Fibroblast of lung (primary cell): Measurements from ENCODE around the gene TESK1. TPM values are rescaled to one million over a fixed set of nuclear protein-coding genes. Genes with fewer than 3 reads are reported as not detected.

Experiments
- DNase-seq, 2 donors: peaks; one replicate each; pipeline versions ENCODE4 v3.0.0 to v3.0.0-alpha.2; 2010; ENCODE audit warnings: low read depth in 2 of 2
- H2AFZ ChIP-seq: 2 replicates; pipeline ENCODE4 v1.5.1; 2012; ENCODE audit warnings: low read length, control low read depth, inconsistent platforms
- H3K27ac ChIP-seq: 2 replicates; pipeline ENCODE4 v1.5.1; 2011; ENCODE audit warnings: low read length, control low read depth; ENCODE audit not compliant: insufficient read depth
- H3K27me3 ChIP-seq: 2 replicates; pipeline ENCODE4 v1.5.1; 2011; ENCODE audit warnings: mild to moderate bottlenecking, low read length; ENCODE audit not compliant: control insufficient read depth, insufficient read depth
- H3K36me3 ChIP-seq: 2 replicates; pipeline ENCODE4 v1.5.1; 2011; ENCODE audit warnings: low read length; ENCODE audit not compliant: control insufficient read depth, insufficient read depth
- H3K4me1 ChIP-seq: 2 replicates; pipeline ENCODE4 v1.5.1; 2011; ENCODE audit warnings: low read length; ENCODE audit not compliant: control insufficient read depth, insufficient read depth; ENCODE audit errors: extremely low read depth
- H3K4me2 ChIP-seq: 2 replicates; pipeline ENCODE4 v1.5.1; 2011; ENCODE audit warnings: low read length, control low read depth; ENCODE audit not compliant: insufficient read depth; ENCODE audit errors: extremely low read depth
- H3K4me3 ChIP-seq, 4 experiments: fragments of 200-600 bp in 1 of 4; sonication (generic) in 1 of 4; replicated peaks in 1 of 4; 2 replicates each; pipeline ENCODE4 v1.5.1; 2011 to 2016; ENCODE audit warnings: low read length in 4 of 4, low read depth in 3 of 4, mild to moderate bottlenecking in 3 of 4, control low read depth in 2 of 4, inconsistent platforms in 1 of 4, mixed read lengths in 1 of 4; ENCODE audit not compliant: insufficient read depth in 1 of 4; ENCODE audit errors: control extremely low read depth in 1 of 4
- H3K79me2 ChIP-seq: 2 replicates; pipeline ENCODE4 v1.5.1; 2012; ENCODE audit warnings: mild to moderate bottlenecking, low read length, inconsistent platforms; ENCODE audit not compliant: control insufficient read depth, insufficient read depth
- H3K9ac ChIP-seq: 2 replicates; pipeline ENCODE4 v1.5.1; 2011; ENCODE audit warnings: mild to moderate bottlenecking, low read length, control low read depth; ENCODE audit not compliant: insufficient read depth
- H3K9me3 ChIP-seq: 2 replicates; pipeline ENCODE4 v1.5.1; 2012; ENCODE audit warnings: low read depth, low read length; ENCODE audit not compliant: control insufficient read depth, insufficient read depth
- H4K20me1 ChIP-seq: 2 replicates; pipeline ENCODE4 v1.5.1; 2011; ENCODE audit warnings: low read length; ENCODE audit not compliant: control insufficient read depth, insufficient read depth; ENCODE audit errors: extremely low read depth
- EZH2 ChIP-seq: IDR thresholded peaks from 2 replicates; pipeline ENCODE4 v1.5.1; 2012; ENCODE audit warnings: low read length, control low read depth, mild to moderate bottlenecking; ENCODE audit errors: missing control alignments
- polyA plus RNA-seq, 2 donors: library from polyadenylated mRNA; depleted of rRNA in 1 of 2; stranded (reverse) in 1 of 2; unstranded in 1 of 2; fragments of >200 nt; gene quantifications; 2 replicates each; pipeline ENCODE4 v1.2.1, GENCODE V29; 2011 to 2012; ENCODE audit warnings: missing spikeins in 1 of 2
- total RNA-seq: library from RNA; depleted of rRNA; stranded (reverse); fragments of >200 nt; gene quantifications from 2 replicates; pipeline ENCODE4 v1.2.1, GENCODE V29; 2014
- TF ChIP-seq, protein P1 (sequence below), 2 donors: IDR thresholded peaks in 1 of 2; conservative IDR thresholded peaks in 1 of 2; 1 replicate in 1 of 2; 2 replicates in 1 of 2; pipeline ENCODE4 v1.5.1; 2011 to 2012; ENCODE audit warnings: low read length in 2 of 2, control low read depth in 1 of 2, inconsistent platforms in 1 of 2, low read depth in 1 of 2, mild to moderate bottlenecking in 1 of 2

TESK1 gene
- total and polyA plus RNA-seq, 2 donors (not counting 1 experiment from before 2014, with no cell fraction given), result 9.4 to 12.0 TPM

DNA sequence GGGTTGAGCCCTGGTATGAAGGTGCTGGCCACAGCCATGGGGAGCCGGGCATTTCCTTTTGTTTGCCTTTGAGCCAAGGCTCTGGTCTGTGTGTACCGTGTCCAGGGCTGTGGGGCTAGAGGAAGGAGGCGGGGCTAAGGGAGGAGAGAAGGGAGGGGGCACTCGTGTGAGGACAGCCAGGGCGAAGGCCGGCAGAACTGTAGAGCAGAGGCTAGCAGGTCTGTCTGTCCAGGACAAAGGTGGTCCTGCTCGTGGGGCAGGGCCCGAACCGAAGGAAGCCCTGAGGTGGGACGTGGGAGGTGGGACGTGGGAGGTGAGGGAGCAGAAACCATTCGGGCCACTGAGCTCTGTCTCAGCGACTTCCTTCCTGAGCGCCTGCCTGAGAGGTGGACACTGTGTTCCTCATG lies 41.3 kb upstream of the TESK1 start:
- H3K27ac ChIP-seq, result no peak overlapping the region
- no peaks in the 10 kb centered on the region for H3K9me3 ChIP-seq
- no peaks in the 10 kb centered on the region for H3K79me2 ChIP-seq
- H3K4me2 ChIP-seq, result no peak overlapping the region
- H3K27me3 ChIP-seq, result no peaks in the 10 kb centered on the region
- H3K9ac ChIP-seq, result no peak overlapping the region
- H3K36me3 ChIP-seq, result peaks cover 12% of the 10 kb centered on the region
- H4K20me1 ChIP-seq, result no peaks in the 10 kb centered on the region
- no peak overlapping the region for H2AFZ ChIP-seq
- TF ChIP-seq, protein P1, sequence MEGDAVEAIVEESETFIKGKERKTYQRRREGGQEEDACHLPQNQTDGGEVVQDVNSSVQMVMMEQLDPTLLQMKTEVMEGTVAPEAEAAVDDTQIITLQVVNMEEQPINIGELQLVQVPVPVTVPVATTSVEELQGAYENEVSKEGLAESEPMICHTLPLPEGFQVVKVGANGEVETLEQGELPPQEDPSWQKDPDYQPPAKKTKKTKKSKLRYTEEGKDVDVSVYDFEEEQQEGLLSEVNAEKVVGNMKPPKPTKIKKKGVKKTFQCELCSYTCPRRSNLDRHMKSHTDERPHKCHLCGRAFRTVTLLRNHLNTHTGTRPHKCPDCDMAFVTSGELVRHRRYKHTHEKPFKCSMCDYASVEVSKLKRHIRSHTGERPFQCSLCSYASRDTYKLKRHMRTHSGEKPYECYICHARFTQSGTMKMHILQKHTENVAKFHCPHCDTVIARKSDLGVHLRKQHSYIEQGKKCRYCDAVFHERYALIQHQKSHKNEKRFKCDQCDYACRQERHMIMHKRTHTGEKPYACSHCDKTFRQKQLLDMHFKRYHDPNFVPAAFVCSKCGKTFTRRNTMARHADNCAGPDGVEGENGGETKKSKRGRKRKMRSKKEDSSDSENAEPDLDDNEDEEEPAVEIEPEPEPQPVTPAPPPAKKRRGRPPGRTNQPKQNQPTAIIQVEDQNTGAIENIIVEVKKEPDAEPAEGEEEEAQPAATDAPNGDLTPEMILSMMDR (conservative IDR thresholded peaks at IDR 0.05 in 1 of 2, IDR thresholded peaks at IDR 0.05 in 1 of 2; ENCODE audit: low read depth in 1 of 2, low read length in 2 of 2), result no peak
- no peak overlapping the region for H3K4me3 ChIP-seq
- no peak for DNase-seq
- H3K4me1 ChIP-seq, result no peaks in the 10 kb centered on the region

DNA sequence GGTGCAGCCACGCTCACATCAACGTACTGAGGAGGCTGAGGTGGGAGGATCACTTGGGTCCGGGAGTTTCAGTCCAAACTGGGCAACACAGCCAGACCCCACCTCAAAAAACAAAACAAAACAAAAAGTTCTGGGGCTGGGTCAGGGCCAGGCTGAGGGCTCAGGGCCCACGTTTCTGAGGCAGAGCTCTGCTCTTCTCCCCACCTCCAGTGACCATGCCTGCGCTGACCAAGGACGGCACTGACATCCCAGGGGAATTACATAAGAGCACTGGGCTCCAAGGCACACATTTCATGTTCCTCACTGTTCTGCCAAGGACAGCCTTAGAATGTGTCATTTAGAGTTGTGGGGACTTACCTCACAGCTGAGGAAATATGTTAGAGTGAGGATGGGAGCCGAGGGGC lies 40.4 kb upstream of the TESK1 start:
- Histone ChIP-seq H3K79me2 (no peaks in the 10 kb centered on the region), H4K20me1 (no peaks in the 10 kb centered on the region), H3K4me1 (no peaks in the 10 kb centered on the region), H3K9me3 (no peaks in the 10 kb centered on the region), H3K27ac (no peak overlapping the region), H3K4me2 (no peak overlapping the region), H3K9ac (no peak overlapping the region), H3K27me3 (no peaks in the 10 kb centered on the region), H2AFZ (no peak overlapping the region), H3K36me3 (peaks cover 8% of the 10 kb centered on the region), H3K4me3 (no peak overlapping the region)
- DNase-seq, result no peak
- no peak for TF ChIP-seq EZH2
- TF ChIP-seq, protein P1 (conservative IDR thresholded peaks at IDR 0.05 in 1 of 2, IDR thresholded peaks at IDR 0.05 in 1 of 2; ENCODE audit: low read depth in 1 of 2, low read length in 2 of 2), result no peak

DNA sequence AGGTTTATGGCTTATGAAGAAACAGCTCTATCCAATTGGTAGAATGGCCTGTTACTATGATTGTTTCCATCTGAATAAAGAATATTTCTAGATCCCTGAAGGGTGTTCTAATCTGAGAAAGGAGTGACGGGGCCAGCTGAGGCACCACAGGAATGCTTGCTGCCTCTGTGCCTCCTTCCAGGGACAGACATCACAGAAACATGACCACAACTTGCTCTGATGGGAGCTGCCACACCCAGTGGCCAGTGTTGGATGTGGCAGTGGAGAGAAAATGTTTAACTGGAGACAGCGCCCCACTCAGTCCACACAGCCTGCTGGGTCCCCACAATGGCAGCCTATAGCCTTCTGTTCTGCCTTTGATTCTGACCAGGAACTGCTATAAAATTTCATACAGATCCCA lies 38.6 kb upstream of the TESK1 start:
- no peak for TF ChIP-seq EZH2
- TF ChIP-seq, protein P1 (conservative IDR thresholded peaks at IDR 0.05 in 1 of 2, IDR thresholded peaks at IDR 0.05 in 1 of 2; ENCODE audit: low read depth in 1 of 2, low read length in 2 of 2), result no peak
- Histone ChIP-seq H2AFZ (no peak overlapping the region), H3K27ac (no peak overlapping the region), H3K4me1 (no peaks in the 10 kb centered on the region), H3K4me3 (no peak overlapping the region), H3K36me3 (peaks cover 3% of the 10 kb centered on the region), H3K9ac (no peak overlapping the region), H4K20me1 (no peaks in the 10 kb centered on the region), H3K27me3 (no peaks in the 10 kb centered on the region), H3K9me3 (no peaks in the 10 kb centered on the region), H3K79me2 (no peaks in the 10 kb centered on the region), H3K4me2 (no peak overlapping the region)
- DNase-seq, result peak in 1 of 2 donors; percentile 55
